K562 (cell line): ENCODE data around the gene PRR19. TPM values are rescaled to one million over a fixed set of nuclear protein-coding genes. Genes with fewer than 3 reads are reported as not detected.

Experiments used
- BCL6 ChIP-seq: fragments of 250-450 bp; sonication (Bioruptor Pico); IDR thresholded peaks from 2 replicates; pipeline ENCODE4 v1.4.0; 2020
- FOS ChIP-seq: IDR thresholded peaks from 3 replicates; pipeline ENCODE4 v1.6.1; 2011; ENCODE audit not compliant: insufficient read length; ENCODE audit errors: extremely low read depth
- HCFC1 ChIP-seq: IDR thresholded peaks from 2 replicates; pipeline ENCODE4 v1.6.1; 2012; ENCODE audit warnings: low read depth, low read length, improper control_type of control experiment
- JUND ChIP-seq, 2 experiments: IDR thresholded peaks; 2 replicates in 1 of 2; 3 replicates in 1 of 2; pipeline ENCODE4 v1.6.1; 2011; ENCODE audit warnings: borderline replicate concordance in 2 of 2, low read depth in 2 of 2, low read length in 2 of 2, improper control_type of control experiment in 1 of 2, missing biosample characterization in 1 of 2, missing genetic modification characterization in 1 of 2, missing genetic modification reagents in 1 of 2
- KAT8 ChIP-seq: fragments of 450-650 bp; IDR thresholded peaks from 2 replicates; pipeline ENCODE4 v1.6.1; 2016; ENCODE audit warnings: low read depth, mild to moderate bottlenecking
- MBD2 ChIP-seq: sonication (generic); IDR thresholded peaks from 2 replicates; pipeline ENCODE4 v1.6.1; 2016; ENCODE audit warnings: low read depth, borderline replicate concordance
- MYBL2 ChIP-seq, 2 experiments: fragments of 450-650 bp in 1 of 2; sonication (generic) in 1 of 2; formaldehyde crosslinking in 1 of 2; IDR thresholded peaks; 2 replicates each; pipeline versions ENCODE4 v1.6.1 to v1.8.1; 2017 to 2022; ENCODE audit warnings: borderline replicate concordance in 1 of 2, inconsistent platforms in 1 of 2, low read depth in 1 of 2, mild to moderate bottlenecking in 1 of 2, missing genetic modification reagents in 1 of 2, moderate library complexity in 1 of 2
- NEUROD1 ChIP-seq: fragments of 150-350 bp; IDR thresholded peaks from 2 replicates; pipeline ENCODE4 v1.6.1; 2014; ENCODE audit warnings: borderline replicate concordance, low read length, low read depth; ENCODE audit not compliant: partially characterized antibody
- NR2C1 ChIP-seq, 2 experiments: fragments of 450-650 bp; IDR thresholded peaks; 2 replicates each; pipeline ENCODE4 v1.6.1; 2017; ENCODE audit warnings: mild to moderate bottlenecking in 2 of 2, antibody characterized with exemption in 1 of 2, inconsistent platforms in 1 of 2, missing compliant biosample characterization in 1 of 2, missing genetic modification characterization in 1 of 2
- POLR2AphosphoS2 ChIP-seq: IDR thresholded peaks from 2 replicates; pipeline ENCODE4 v1.6.1; 2012; ENCODE audit warnings: low read length, improper control_type of control experiment
- RBM25 ChIP-seq: fragments of 200-400 bp; formaldehyde crosslinking; IDR thresholded peaks from 2 replicates; pipeline ENCODE4 v1.6.1; 2018; ENCODE audit warnings: low read length, low read depth, moderate library complexity; ENCODE audit not compliant: severe bottlenecking
- SMAD4 ChIP-seq: fragments of 250-450 bp; sonication (Bioruptor Pico); conservative IDR thresholded peaks from 2 replicates; pipeline ENCODE4 v1.8.0; 2021; ENCODE audit warnings: inconsistent platforms, mild to moderate bottlenecking, moderate library complexity
- SP1 ChIP-seq: sonication (generic); formaldehyde crosslinking; IDR thresholded peaks from 2 replicates; pipeline ENCODE4 v1.8.1; 2022; ENCODE audit warnings: mild to moderate bottlenecking, missing genetic modification reagents
- TCF3 ChIP-seq: sonication (generic); formaldehyde crosslinking; IDR thresholded peaks from 2 replicates; pipeline ENCODE4 v1.4.0; 2020; ENCODE audit warnings: mild to moderate bottlenecking, missing genetic modification reagents
- ZKSCAN3 ChIP-seq: fragments of 250-450 bp; sonication (Bioruptor Pico); IDR thresholded peaks from 2 replicates; pipeline ENCODE4 v1.4.0; 2020
- ZNF764 ChIP-seq: fragments of 250-450 bp; sonication (Bioruptor Pico); IDR thresholded peaks from 2 replicates; pipeline ENCODE4 v1.4.0; 2020; ENCODE audit warnings: low read depth, mild to moderate bottlenecking, moderate library complexity
- polyA plus RNA-seq, 8 experiments: library from polyadenylated mRNA; depleted of rRNA in 4 of 8; stranded (reverse) in 5 of 8; unstranded in 3 of 8; fragments of >200 nt; fragmentation: Nextera tagmentation in 2 of 8; fragmentation: Illumina TruSeq in 1 of 8; extraction: Ambion mirVana in 2 of 8; extraction: Trizol in 1 of 8; gene quantifications; 2 replicates each; pipeline versions ENCODE4 v1.2.1 to v1.2.3, GENCODE V29; 2011 to 2014; ENCODE audit warnings: inconsistent platforms in 1 of 8, missing spikeins in 1 of 8
- total RNA-seq, 7 experiments: library from RNA; depleted of rRNA in 6 of 7; stranded (reverse); fragments of >200 nt in 6 of 7; fragmentation: Illumina TruSeq in 2 of 7; extraction: Trizol in 2 of 7; gene quantifications; 2 replicates each; pipeline versions ENCODE4 v1.2.1 to v1.2.3, GENCODE V29; 2011 to 2021; ENCODE audit warnings: low replicate concordance in 1 of 7
- TF ChIP-seq, protein P1 (sequence below), 3 experiments: IDR thresholded peaks in 2 of 3; conservative IDR thresholded peaks in 1 of 3; 2 replicates each; pipeline ENCODE4 v1.5.1; 2011 to 2012; ENCODE audit warnings: low read length in 3 of 3, mild to moderate bottlenecking in 3 of 3, control low read depth in 2 of 3, improper control_type of control experiment in 1 of 3, inconsistent platforms in 1 of 3, low read depth in 1 of 3, mixed read lengths in 1 of 3, moderate library complexity in 1 of 3; ENCODE audit not compliant: insufficient read depth in 2 of 3
- TF ChIP-seq, protein P2 (sequence below): fragments of 250-450 bp; sonication (Bioruptor Pico); IDR thresholded peaks from 2 replicates; pipeline ENCODE4 v1.9.0; 2021; ENCODE audit warnings: mild to moderate bottlenecking, inconsistent platforms
- TF ChIP-seq, protein P3 (sequence below), 2 experiments: fragments of 250-450 bp in 1 of 2; fragments of 450-650 bp in 1 of 2; sonication (Bioruptor Pico) in 1 of 2; IDR thresholded peaks; 2 replicates each; pipeline versions ENCODE4 v1.6.1 to v1.8.0; 2016 to 2021; ENCODE audit warnings: mild to moderate bottlenecking in 2 of 2, moderate library complexity in 2 of 2, missing compliant biosample characterization in 1 of 2, missing genetic modification characterization in 1 of 2
- TF ChIP-seq, protein P4 (sequence below): fragments of 250-450 bp; sonication (Bioruptor Pico); IDR thresholded peaks from 2 replicates; pipeline ENCODE4 v1.8.0; 2022; ENCODE audit warnings: moderate library complexity, mild to moderate bottlenecking, inconsistent platforms

The PRR19 gene
- total and polyA plus RNA-seq, 9 of the 15 experiments (the other 6 are each of a cell fraction or from before 2014, with no cell fraction given) = 0.10 to 1.6 (median 0.54) TPM

DNA sequence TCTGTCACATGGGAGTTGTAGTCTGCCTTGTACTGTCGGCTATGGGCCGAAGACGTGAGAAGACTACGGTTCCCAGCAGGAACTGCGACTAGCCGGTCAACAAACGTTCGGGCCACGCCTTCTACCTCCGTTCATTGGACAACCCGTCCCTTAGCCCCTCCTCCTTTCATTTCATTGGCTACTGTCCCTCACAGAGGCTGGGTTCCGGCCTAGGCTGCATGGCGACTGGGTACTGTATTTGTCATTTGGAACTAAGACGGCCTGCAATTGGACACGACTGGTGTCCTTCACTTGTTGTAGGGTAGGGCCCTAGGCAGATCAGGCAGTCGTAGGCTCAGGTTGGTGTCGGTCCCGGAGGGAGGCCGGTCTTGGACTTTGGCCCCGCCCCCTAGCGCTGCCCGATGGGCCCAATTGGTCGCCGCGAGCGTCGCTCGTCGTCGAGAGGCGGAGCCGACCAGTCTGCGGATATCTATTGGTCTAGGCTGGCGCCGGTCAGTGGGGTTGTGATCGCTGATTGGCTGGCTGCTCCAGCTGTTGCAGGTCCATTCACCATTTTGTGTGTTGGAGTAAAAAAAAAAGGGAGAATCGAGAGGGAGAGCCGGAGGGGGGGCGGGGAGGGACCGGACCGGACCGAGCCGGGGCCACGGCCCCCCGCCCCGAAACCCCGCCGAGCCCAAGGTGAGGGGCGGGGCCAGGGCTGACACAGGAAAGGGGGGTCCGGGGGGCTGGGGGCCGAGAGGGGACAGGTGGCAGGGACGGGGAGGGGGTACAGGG, 33.0 kb upstream of the PRR19 start, which contains the start of gene CIC (continued):
- no peak for TF ChIP-seq BCL6 (CRISPR knock-in tag)
- no peak for TF ChIP-seq KAT8
- no peak for TF ChIP-seq SMAD4 (CRISPR knock-in tag)
- TF ChIP-seq SP1 (CRISPR knock-in tag) = peak; percentile 100
- no peak for TF ChIP-seq MYBL2 (IDR thresholded peaks at IDR 0.05; ENCODE audit: low read depth)
- TF ChIP-seq MYBL2 (CRISPR knock-in tag; IDR thresholded peaks at IDR 0.05; ENCODE audit: borderline replicate concordance) = no peak
- peak; percentile 97 for TF ChIP-seq HCFC1
- no peak for TF ChIP-seq ZNF764
- TF ChIP-seq FOS = peak; percentile 97
- TF ChIP-seq, protein P1, sequence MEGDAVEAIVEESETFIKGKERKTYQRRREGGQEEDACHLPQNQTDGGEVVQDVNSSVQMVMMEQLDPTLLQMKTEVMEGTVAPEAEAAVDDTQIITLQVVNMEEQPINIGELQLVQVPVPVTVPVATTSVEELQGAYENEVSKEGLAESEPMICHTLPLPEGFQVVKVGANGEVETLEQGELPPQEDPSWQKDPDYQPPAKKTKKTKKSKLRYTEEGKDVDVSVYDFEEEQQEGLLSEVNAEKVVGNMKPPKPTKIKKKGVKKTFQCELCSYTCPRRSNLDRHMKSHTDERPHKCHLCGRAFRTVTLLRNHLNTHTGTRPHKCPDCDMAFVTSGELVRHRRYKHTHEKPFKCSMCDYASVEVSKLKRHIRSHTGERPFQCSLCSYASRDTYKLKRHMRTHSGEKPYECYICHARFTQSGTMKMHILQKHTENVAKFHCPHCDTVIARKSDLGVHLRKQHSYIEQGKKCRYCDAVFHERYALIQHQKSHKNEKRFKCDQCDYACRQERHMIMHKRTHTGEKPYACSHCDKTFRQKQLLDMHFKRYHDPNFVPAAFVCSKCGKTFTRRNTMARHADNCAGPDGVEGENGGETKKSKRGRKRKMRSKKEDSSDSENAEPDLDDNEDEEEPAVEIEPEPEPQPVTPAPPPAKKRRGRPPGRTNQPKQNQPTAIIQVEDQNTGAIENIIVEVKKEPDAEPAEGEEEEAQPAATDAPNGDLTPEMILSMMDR (IDR thresholded peaks at IDR 0.05 in 2 of 3, conservative IDR thresholded peaks at IDR 0.05 in 1 of 3; ENCODE audit: insufficient read depth in 2 of 3, low read depth in 1 of 3, low read length in 3 of 3) = no peak
- TF ChIP-seq, protein P2, sequence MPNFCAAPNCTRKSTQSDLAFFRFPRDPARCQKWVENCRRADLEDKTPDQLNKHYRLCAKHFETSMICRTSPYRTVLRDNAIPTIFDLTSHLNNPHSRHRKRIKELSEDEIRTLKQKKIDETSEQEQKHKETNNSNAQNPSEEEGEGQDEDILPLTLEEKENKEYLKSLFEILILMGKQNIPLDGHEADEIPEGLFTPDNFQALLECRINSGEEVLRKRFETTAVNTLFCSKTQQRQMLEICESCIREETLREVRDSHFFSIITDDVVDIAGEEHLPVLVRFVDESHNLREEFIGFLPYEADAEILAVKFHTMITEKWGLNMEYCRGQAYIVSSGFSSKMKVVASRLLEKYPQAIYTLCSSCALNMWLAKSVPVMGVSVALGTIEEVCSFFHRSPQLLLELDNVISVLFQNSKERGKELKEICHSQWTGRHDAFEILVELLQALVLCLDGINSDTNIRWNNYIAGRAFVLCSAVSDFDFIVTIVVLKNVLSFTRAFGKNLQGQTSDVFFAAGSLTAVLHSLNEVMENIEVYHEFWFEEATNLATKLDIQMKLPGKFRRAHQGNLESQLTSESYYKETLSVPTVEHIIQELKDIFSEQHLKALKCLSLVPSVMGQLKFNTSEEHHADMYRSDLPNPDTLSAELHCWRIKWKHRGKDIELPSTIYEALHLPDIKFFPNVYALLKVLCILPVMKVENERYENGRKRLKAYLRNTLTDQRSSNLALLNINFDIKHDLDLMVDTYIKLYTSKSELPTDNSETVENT = peak; percentile 70; the same call in 1 of the 2 replicates
- TF ChIP-seq POLR2AphosphoS2 = no peak
- TF ChIP-seq MBD2 = peak; percentile 100
- TF ChIP-seq, protein P3, sequence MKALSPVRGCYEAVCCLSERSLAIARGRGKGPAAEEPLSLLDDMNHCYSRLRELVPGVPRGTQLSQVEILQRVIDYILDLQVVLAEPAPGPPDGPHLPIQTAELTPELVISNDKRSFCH (CRISPR knock-in tag; IDR thresholded peaks at IDR 0.05) = no peak
- TF ChIP-seq, protein P3 (tag; IDR thresholded peaks at IDR 0.05) = no peak
- TF ChIP-seq ZKSCAN3 = no peak
- no peak for TF ChIP-seq TCF3 (CRISPR knock-in tag)
- TF ChIP-seq, protein P4, sequence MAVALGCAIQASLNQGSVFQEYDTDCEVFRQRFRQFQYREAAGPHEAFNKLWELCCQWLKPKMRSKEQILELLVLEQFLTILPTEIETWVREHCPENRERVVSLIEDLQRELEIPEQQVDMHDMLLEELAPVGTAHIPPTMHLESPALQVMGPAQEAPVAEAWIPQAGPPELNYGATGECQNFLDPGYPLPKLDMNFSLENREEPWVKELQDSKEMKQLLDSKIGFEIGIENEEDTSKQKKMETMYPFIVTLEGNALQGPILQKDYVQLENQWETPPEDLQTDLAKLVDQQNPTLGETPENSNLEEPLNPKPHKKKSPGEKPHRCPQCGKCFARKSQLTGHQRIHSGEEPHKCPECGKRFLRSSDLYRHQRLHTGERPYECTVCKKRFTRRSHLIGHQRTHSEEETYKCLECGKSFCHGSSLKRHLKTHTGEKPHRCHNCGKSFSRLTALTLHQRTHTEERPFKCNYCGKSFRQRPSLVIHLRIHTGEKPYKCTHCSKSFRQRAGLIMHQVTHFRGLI (CRISPR knock-in tag) = no peak
- no peak for TF ChIP-seq NR2C1 (IDR thresholded peaks at IDR 0.05)
- TF ChIP-seq NR2C1 (tag; IDR thresholded peaks at IDR 0.05) = peak; percentile 57
- TF ChIP-seq NEUROD1 = peak; percentile 99
- TF ChIP-seq RBM25 = peak; percentile 91
- peak; percentile 2; the same call in 1 of the 2 replicates for TF ChIP-seq JUND (IDR thresholded peaks at IDR 0.05; ENCODE audit: borderline replicate concordance, low read depth, low read length)
- TF ChIP-seq JUND (tag; IDR thresholded peaks at IDR 0.05; ENCODE audit: borderline replicate concordance, low read depth, low read length) = no peak; the same call in 2 of the 3 replicates
